IPS DF 4.7 (cell line): ENCODE data around the gene CHTF8.
"Not testable (repeated sequence)": the region's sequence is repeated elsewhere in the genome, so short reads cannot be mapped to it uniquely, and the experiment has no call there.

Source experiments
- DNase-seq: peaks from one replicate; pipeline ENCODE4 v3.0.0-alpha.2; 2013; ENCODE audit warnings: low spot score; ENCODE audit errors: extremely low read depth

The CHTF8 gene

GRCh38 chr16:69132424-69133252, at the start of gene CHTF8, which contains the start of gene UTP4:
Gene CHTF8 (minus strand): TSS chr16:69132588. CDS start chr16:69121458, 11,130 bp downstream.
Gene UTP4 (plus strand): TSS chr16:69132649. CDS start chr16:69133460, 811 bp downstream.
- no peak for DNase-seq

GRCh38 chr16:69180011-69180338, 47.6 kb upstream of the CHTF8 start:
- no peak for DNase-seq

- no peak for DNase-seq
These were observed 47.1 kb upstream of the CHTF8 start for GRCh38 chr16:69179328-69180010.

GRCh38 chr16:69176033-69176800, 43.8 kb upstream of the CHTF8 start:
- no peak for DNase-seq

GRCh38 chr16:69171325-69172084, 39.1 kb upstream of the CHTF8 start:
- no peak for DNase-seq

DNA sequence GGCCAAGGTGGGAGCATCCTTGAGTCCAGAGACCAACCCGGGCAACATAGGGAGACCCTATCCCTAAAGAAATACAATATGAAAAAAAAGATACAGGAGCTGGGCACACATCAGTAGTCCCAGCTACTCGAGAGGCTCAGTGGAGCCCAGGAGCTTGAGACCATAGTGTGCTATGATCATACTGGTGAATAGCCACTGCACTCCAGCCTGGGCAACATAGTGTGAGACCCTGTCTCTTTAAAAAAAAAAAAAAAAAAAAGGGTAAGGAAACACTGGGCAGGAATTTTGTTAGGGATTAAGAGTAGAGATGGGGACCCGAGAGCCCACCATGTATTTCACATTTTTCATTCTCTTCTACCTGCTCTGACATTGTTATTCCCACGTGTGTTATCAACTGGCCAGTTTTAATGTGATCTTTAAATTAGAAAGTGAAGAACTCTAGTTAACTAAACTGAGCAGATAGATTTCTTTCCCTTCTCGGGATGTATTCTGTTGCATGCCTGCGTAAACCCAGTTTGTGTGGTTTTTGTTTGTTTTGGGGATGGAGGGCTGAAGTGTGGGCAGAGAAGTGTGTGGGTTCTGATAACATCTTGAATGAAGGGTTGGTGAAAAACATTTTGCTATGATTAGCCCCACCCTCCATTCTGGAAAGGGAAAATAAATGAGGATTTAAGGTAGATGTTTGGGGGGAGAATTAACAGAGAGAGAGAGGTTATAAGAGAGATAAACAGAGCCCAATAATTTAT, 37.4 kb upstream of the CHTF8 start:
- DNase-seq: no peak

- no peak for DNase-seq
These were observed 36.7 kb upstream of the CHTF8 start for GRCh38 chr16:69169051-69169450.

- DNase-seq: no peak
These were observed 34.9 kb upstream of the CHTF8 start for GRCh38 chr16:69166946-69167930.

DNA sequence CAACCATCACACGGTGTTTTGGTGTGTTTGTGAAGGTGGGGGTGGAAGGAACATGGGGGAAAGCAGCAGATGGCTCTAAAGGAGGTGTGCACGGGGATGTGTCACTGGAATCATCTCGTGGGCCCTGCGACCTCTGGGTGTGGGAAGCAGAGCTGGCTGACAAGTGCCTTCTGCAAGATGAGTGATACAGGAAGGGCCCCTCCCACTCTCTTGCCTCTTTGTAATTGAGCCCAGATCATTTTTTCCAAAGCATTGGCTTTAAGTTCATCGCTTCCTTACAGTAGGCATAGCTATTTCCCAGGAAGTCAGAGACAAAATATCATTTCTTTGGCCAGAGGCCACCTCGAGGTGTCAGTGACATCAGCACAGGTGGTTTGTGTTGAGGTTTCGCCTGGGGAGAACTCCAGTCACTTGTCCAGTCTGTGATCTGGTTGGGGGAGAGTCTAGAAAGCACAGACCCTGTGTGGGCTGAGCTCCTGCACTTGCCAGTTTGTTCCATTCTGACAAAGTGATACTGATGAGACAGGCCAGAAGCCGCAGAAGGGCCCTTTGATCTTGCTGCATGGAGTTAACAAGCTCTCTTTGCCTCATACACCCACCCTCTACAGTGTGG, 33.9 kb upstream of the CHTF8 start:
- no peak for DNase-seq

GRCh38 chr16:69165584-69165983, 33.2 kb upstream of the CHTF8 start:
- no peak for DNase-seq

DNA sequence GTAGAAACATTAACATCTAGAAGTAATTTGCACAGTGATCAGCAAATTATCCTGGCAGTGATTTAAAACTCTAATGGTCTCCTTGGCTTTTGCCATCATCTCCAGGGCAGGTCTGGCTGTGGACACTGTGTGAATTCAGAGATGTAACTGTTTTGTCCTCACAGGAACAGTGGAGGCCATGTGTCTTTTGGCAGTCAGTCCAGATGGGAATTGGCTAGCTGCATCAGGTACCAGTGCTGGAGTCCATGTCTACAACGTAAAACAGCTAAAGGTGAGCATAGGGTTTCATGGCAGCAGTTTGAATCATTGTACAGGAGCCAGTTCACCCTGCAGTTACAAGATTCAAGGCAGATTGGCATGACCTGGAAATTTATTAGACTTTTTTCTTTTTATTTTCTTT, 27.8 kb upstream of the CHTF8 start:
- DNase-seq: no peak

DNA sequence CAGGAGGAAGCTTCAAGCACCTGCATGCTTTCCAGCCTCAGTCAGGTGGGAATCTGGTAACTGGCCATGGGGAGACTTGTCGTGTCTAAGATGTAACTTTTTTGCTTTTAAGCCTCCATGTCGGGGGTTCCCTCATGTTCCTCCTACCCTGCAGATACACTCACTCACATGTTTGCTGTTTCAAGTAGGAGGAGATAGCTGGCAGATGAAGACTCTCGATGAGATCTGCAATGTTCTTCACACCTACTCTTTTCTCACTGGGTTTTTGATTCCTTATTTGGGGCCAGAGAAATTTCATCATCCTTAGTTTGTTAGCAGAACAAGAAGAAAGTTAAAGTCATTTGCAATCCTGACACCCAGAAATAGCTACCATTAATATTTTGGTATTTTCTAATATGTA, 24.8 kb upstream of the CHTF8 start:
- DNase-seq: no peak

- DNase-seq: no peak
These were observed 17.9 kb upstream of the CHTF8 start for GRCh38 chr16:69150146-69150865.

GRCh38 chr16:69149621-69150020, 17.2 kb upstream of the CHTF8 start:
- not testable (repeated sequence) for DNase-seq

GRCh38 chr16:69145658-69146057, 13.3 kb upstream of the CHTF8 start:
- no peak for DNase-seq

DNA sequence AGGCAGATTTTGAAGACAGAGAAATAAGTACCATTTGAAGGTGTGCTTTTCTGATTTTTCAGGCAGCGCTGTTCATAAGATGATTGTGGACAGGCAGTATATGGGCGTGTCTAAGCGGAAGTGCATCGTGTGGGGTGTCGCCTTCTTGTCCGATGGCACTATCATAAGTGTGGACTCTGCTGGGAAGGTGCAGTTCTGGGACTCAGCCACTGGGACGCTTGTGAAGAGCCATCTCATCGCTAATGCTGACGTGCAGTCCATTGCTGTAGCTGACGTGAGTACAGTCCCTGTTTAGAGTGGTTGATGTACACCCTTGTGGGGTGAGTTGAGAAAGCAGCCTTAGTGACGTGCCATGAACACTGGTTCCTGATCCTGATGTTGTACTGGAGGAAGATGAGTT, 10.7 kb upstream of the CHTF8 start:
- no peak for DNase-seq

DNA sequence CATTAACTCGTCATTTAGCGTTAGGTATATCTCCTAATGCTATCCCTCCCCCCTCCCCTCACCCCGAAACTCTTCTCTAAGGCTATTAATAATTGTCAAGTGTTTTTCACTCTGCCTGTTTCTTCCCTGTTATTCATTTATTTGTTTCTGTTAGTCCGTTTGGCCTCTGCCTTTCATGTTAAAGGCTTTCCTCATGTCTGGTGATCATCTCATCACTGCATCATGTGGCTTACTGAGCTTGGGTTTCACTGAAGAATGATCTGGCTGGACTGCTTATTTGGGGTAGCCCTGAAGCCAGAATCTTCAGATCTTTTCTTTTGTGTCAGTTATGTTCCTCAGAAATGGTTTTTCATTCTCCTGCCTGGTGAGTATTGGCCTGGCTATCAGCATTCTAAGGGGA, 9.5 kb upstream of the CHTF8 start:
- DNase-seq: no peak

GRCh38 chr16:69141014-69141413, 8.6 kb upstream of the CHTF8 start:
- no peak for DNase-seq
